Measurements from ENCODE around the gene CAPZB.

CAPZB gene

DNA sequence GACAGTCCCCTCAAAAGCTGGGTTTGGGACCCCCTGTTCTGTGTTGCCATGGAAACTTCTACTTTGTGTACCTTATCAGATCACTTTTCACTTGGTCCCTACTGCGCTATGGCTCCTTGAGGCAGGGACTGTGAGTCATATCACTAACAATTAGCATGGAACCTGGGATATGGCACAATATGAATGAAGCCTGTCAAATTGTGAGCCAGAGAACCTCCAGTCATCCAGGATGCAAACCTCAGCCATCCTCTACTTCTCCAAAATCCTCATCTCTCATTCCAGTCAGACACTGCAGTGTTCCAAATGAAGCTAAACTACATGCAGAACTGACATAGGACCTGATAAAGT is 11.2 kb upstream of the CAPZB start:
- DNase-seq: no peak

DNA sequence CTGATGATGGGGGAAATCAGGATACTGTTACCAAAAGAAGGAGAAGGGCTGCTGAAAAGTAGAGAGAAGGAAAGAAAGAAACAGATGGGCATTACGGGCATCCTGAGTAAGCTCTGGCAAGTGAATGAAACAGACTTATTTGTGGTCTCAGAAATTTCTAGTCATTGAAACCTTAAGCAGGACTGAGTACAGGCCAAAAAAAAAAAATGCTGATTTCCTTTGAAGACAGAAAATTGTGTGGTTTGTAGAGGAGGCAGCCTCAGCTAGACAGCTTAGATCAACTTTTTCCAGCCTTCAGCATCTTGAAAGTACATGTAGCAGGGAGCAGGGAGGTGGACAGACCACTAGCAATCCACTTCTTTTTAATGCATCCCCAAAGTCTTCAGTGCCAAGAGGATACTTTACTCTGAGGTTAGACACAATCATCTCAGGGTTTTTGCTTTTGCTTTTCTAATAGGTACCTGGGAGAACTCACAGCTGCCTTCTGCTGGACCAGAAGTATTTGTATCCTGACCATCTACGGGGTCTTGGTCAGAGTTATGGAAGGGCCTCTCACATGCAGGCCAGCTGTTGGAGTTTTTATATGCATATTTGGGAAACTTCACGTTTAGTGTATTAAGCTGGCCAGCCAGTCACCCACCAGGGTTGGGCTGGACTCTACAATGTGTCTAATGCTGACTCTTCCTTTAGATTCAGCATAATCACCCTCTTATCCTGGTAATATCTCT is 10.6 kb upstream of the CAPZB start:
- DNase-seq: no peak

DNA sequence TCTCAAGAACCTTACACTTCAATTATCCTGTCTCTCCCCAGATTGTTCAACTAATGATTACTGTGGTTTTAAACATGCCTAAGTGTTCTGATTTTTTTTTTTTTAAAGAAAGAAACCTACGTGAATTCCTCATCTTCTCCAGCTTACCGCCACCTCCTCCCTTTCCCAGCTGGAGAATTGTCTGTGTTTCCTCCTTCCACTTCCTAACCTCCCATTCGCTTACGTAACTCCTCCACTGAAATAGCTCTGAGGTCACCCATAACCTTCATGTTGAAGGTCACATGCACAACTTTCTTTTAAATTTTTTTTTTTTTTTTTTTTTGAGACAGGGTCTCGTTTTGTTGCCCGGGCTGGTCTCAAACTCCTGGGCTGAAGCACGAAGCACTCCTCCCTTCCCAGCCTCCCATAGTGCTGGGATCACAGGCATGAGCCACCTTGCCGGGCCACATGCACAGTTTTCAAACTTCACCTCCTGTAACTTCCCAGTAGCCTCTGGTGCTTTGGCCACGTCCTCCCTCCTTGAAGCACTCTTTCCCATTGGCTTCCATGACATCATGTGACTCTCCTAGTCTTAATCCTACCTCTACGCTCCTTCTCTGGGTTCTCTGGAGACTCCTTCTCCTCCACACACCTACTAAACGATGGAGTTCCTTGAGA is 9.8 kb upstream of the CAPZB start:
- no peak for DNase-seq

DNA sequence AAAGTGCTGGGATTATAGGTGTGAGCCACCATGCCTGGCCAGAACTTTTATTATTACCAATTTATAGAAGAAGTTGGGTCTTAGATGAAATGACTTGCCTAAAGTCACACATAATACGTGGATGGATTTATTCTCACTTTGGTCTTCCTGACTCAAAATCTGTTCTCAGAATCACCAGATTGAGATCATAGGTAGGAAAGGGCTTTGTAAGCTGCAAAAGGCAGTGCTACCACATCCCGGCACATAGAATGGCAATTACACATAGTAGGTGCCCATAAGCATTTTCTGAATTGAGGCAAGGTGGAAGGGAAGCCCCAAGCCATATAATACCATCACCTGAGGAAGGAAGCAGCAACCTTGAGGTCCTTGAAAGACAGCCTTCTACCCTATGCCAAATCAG is 8.2 kb upstream of the CAPZB start:
- DNase-seq: no peak

DNA sequence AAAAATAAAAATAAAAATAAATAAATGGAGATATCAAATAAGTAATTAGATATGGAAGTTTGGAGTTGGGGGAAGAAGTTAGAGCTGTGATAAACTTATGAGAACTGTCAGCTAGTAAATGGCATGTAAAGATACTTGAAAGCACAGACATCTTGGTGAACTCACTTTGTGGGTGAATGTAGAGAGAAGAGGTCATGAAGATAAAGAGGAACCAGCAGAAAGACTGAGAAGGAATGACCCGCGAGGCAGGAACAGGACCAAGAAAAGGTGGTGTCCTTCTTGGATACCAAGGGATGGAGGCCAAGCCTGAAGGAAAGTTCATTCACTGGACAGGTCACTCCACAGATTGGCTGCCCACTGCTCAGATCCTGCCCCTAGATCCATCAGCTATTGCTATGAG is 4.7 kb upstream of the CAPZB start:
- no peak for DNase-seq

DNA sequence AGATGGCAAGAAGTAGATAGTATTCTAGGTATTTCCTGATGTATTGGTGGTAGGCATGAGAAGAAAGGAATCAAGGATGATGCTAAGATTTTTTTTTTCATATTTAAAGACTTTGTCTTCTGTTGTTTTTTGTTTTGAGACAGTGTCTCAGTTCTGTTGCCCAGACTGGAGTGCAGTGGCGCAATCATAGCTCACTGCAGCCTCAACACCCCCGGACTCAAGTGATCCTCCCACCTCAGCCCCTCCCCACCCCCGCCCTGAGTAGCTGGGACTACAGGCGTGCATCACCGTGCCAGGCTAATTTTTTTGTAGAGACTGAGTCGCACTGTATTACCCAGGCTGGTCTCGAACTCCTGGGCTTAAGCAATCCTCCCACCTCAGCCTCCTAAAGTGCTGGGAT is 2.8 kb upstream of the CAPZB start:
- no peak for DNase-seq

DNA sequence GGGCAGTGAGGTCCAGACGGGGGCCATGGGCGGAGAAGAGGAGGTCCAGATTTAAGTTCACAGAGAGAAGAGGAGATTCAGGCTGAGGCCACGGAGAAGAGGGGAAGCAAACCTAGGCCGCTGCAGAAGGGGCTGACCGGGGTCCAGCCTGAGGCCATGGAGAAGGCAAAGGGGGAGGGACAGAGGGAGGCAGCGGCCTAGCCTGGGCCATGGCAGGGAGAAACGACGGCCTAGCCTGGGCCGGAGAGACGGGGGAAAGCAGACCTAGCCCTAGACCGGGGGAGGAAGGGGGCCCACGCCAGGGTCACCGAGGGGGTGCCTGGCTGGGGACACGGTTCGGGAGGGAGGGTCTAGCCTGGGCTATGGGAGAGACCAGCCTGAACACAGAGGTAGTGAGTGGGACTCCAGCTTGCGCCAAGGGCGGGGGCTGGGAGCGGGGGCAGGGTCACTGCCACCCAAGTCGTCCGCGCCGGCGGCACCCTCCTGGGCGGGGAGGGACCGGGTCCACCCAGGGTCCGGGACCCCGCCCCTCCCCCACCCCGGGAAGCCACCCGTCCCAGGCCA is 459 bp downstream of the CAPZB start:
- DNase-seq: no peak

DNA sequence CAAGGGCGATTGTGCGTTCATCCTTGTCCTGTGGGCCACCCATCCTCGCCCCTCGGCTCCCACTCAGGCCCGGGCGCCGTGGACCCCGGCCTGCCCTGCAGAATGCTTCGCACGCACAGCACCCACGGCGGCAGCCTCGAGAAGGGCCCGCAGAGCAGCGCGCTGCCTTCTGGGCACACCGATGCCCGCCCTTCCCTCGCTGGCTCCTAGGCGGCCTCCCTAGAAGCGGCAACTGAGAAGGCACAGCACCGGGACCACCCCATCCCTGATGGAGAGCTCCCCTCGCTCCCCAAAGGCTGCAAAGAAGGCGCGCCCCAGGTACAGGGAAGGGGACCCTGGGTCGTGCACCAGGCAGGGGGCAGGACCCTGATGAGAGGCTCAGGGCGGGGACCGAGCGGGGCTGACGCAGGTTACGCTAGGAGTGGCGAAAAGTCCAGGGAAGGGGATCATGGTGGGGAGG is 971 bp downstream of the CAPZB start:
- no peak for DNase-seq

DNA sequence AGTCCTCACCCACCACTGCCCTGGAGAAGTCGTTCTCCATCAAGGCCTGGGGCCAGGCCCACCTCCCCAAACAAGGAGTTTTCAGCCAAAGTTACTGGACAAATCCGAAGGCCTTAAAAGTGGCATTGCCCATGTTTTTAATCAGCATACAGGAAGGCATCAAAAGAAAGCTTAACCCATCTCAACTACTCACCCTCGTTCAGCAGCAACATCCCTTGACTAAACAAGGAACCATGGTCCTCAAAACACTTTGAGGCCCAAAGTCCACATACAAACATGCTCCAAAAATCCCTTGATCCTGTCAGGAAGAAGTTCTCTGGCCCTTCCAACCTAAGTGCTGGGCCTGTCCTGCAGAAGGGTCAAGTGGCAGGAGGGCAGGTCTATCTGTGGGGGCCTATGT is 1.6 kb downstream of the CAPZB start:
- DNase-seq: no peak

DNA sequence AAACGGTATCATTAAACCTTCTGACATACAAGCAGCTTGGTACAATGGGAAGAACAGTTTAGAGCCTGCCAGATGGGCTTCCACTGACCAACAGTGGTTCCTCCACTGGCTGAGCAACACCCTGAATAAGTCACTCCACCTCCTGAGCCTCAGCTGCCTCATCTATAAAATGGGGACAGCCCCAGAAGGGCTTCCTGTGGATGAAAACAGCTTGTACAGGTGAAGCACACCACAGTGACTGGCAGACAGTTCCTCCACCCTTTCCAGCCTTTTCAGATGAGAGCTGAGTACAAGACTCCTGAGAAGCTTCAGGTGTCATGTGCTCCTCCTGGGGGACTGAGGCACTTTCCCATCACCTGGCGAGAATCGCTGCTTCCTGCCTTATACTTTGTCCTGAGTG is 2.1 kb downstream of the CAPZB start:
- DNase-seq: no peak

DNA sequence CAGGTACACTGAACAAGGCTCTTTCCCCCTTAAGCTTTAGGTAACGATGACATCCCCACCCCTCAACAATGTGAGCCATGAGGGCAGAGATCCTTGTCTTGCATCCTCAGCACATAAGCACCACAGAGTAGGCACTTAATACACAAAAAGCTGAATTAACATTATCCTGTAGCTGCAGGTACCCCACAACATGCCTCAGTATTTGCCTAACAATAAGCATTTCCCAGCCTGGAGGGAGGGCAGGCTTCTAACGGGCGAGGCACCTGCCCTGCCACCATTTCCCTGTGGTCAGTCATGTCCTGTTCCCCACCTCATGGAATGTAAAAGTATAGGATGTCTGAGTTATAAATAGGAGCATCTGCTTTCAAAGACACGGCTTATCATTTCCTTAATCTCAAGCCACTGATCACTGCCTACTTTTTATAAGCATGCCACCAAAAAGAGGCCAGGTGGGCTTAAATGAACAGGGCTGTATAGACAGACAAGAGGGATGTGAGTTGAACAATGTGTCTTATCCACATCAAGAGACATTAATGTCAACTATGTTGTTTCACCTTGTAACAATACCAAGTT is 3.4 kb downstream of the CAPZB start:
- no peak for DNase-seq

DNA sequence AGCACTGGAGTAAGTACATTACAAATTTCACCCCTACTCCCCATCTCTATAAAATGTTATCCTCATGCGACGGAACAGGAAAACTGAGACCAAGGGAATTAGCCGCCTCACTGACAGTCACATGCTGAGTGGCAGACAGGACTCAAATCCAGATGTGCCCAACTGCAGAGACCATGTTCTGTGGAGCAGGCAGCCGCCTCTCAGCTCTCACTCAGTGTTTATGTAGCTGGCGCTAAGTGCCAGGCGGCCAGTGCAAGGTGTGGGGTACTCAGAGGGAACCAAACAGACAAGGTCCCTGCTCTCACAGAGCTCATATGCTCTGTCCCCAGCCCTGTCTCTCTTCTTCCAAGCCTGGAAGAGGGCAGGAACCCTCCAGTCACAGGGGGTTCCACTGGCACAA is 5.1 kb downstream of the CAPZB start:
- DNase-seq: no peak

DNA sequence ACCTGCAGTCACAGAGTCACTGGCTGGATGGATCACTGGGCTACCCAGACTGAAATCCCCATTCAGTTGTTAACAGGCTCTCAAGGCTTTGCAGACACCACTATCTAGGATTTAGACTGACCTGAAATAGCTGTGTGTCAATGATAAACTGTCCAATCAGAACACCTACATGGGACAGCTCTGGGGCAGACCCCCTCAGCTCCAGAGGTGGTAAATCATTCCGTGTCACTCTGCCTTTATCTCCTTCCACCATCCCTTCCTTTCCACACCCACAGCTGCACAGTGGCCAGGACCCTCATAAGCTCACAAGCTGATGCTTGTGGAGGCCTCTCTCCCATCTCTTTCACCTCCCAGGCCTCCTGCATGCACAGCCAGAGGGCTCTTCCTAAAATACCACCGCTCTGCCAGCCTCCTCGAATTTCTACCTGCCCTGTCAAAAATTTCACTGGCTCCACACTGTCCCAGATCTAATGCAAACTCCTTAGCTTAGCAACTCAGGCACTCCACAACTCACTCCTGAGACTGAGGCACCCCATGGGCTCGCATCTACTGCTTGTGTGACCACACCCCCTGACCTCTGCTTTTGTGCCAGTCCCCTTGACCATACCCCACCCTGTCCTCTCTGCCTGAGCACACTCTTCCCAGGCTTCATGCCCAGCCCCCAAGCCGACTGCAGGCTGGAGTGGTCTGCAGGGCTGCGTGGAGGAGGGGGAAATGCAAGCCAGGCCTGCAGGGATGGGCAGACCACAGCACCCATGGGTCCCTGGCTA is 5.8 kb downstream of the CAPZB start:
- DNase-seq: no peak

DNA sequence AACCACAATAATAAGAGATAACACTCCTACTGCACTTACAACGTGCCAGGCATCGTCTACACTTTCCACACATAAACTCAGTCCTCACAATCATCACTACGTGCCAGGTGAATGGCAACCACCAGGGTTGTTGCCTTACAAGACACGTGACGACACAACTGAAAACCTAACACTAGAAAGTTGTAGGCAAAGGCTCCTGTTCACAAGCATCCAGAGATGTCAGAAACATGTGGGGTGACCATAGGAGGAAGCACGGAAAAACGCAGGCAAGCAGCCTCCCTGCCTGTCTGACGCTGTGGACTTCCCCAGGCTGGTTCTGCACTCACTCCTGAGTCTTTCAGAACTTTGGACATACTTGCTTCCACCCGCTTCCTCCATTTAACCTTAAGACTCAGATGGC is 7.0 kb downstream of the CAPZB start:
- no peak for DNase-seq

DNA sequence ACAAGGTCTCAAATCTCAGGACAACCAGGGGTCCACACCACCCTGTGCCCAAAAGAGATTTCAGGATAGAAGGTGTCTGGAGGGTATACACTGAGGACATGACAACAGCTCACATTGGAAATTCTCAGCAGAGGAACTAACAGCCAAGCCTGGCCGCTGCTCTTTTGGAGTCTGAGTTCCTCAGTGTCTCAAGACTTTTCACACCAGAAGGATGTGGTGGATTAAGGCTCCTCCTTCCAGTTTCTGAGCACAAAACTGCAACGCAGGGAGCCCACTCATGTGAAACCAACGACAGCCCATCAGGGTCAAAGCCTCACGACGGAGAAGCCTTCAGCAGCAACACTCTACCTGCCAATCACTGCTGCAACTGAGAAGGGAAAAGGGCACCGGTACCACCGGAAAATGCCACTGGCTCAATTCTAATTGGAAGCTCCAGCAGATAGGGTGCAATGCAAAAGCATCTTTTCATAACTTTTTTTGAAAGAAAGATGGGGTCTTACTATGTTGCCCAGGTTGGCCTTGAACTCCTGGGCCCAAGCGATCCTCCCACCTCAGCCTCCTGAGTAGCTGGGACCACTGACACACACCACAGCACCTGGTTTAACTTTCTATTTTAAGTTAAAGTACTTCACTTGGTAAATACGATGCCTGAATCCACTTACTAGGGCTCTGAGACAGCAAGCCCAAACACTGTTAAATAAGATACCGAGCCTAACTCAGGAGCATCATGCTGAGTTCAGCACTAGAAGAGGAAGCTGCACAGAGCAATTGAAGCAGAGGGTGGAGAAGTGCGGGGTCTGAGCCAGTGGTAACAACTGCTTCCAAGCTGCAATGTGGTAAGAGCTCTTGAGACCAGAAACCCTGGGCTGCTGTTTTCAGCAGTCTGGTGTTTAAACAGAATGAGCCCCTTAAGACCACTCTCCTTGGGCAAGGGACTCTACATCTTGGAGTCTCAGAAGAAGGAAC is 7.8 kb downstream of the CAPZB start:
- no peak for DNase-seq

DNA sequence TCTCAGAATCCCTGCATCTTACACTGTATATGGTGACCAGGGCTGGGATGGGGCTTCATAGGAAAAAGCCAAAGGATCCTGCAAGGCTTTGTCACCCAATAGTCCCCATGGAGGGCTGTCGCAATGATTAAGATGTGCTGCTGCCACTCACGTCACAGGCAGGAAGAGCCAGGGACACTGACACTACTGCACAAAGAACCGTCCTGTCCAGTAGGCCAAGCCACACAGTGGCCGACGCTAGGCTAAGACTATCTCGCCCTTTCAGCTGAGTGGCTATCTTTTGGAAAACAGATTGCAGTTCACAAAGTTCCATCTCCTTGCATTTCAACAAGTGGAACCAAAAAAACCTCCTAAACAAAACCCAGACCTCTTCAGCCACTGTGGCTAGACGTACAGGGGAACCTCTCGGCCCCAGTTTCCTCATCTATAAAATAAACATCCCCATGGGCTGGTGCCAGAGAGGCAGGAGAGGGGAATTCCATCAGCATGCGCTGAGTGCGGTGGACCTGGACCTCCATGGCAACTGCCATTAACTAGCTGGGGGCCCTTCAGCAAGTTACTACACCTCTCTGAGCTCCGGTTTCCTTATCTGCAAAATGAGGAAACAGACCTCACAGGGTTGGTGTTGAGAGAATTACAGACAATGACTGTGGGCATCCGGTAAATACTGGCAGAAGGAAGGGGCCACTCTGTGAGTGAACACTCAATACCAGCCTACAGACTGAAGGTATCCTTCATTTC is 8.7 kb downstream of the CAPZB start:
- DNase-seq: no peak

DNA sequence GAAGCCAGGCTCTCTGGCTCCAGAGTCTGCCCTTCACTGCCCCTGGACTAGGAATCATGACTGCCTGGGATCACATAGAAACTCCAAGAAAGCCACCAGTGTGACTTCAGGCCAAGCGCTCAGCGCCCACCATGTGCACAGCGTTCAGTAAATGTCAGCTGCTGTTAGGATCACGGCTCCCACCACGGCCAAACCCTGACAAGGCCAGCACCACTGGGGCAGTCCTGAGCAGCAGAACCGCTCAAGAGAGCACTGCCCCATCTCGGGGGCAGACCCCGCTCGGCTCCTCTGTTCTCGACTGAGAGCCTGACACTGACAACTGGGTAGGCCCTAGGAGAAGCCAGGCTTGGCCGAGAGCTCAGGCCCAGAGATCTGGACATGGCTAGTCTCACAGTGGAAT is 10.0 kb downstream of the CAPZB start:
- DNase-seq: no peak

DNA sequence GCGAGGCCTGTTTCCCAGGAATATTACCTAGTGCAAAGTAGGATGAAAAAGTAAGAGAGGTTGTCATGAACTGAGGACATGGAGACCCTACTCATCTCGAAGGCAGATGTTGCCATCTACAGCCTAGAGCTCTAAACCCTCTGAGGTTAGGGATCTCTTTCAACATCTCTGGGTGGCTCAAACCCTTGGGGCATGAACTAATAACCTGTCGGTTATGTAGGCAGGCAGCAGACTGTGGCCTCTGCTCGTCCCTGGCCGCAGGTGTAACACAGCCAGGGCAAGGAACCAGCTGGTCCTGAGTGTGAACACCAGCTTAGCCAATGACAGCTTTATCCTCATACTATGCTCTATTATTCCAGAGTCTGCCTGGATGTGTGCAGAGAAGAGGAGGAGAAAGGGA is 13.2 kb downstream of the CAPZB start:
- no peak for DNase-seq

DNA sequence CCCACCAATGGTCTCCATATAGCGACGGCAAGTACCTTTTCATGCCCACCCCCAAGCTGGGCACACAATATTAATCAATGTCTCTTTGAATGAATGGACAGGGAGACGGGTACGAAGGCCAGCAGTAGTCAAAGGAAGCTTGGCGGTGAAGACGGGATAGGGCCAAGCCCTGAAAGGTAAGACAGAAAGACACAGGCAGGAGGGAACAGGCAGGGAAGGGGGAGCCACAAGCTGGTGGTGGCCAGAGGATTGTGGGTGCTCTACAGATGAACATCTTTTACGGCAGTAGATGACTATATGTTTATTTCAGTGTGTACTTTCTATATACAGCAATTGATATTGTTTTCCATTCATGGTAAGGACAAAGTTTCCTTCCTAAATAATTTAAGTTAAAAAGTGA is 16.3 kb downstream of the CAPZB start:
- no peak for DNase-seq

DNA sequence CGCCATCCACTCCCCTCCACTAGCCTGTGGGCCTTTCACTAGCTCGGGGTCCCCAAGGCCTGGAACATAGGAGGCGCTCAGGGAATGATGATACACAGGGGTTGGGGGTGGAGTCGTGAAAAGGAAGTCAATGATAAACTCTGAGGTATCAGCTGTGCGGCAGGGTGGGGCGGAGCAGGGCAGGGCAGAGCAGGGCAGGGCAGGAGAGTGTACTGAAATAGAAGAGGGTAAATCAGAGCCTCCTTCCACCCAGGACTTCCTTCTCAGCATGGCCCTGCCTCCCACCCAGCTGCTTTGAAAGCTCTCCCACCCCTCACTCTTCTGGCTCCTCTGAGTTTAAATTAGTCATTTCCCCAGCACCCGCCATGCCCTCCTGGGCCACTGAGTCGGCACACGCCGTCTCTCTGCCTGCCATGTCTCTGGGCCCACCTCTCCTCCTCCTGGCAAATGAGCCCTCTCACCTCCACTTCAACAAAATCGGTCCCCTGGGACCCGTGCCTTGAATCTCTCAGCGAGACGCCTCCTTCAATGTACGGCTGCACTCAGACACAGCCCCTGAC is 16.9 kb downstream of the CAPZB start:
- no peak for DNase-seq
